ES-I3 (cell line): ENCODE measurements around the gene C2orf92.
"Not testable (repeated sequence)": the region's sequence is repeated elsewhere in the genome, so short reads cannot be mapped to it uniquely, and the experiment has no call there.

Source experiments
- H3K36me3 ChIP-seq: 2 replicates; pipeline ENCODE4 v1.6.1; 2013; ENCODE audit warnings: mild to moderate bottlenecking, low read length, control low read depth, moderate library complexity; ENCODE audit not compliant: insufficient read depth
- H3K4me1 ChIP-seq: 2 replicates; pipeline ENCODE4 v1.6.1; 2013; ENCODE audit warnings: mild to moderate bottlenecking, control low read depth, low read length; ENCODE audit not compliant: insufficient read depth
- H3K9ac ChIP-seq: 2 replicates; pipeline ENCODE4 v1.6.1; 2013; ENCODE audit warnings: low read depth, mild to moderate bottlenecking, low read length, moderate library complexity
- H3K9me3 ChIP-seq: 2 replicates; pipeline ENCODE4 v1.6.1; 2013; ENCODE audit warnings: mild to moderate bottlenecking, low read length, moderate library complexity; ENCODE audit not compliant: control insufficient read depth, insufficient read depth

The C2orf92 gene

GRCh38 chr2:97708608-97709007 is 39.1 kb downstream of the C2orf92 start:
- no peaks in the 10 kb centered on the region for H3K9me3 ChIP-seq
- H3K9ac ChIP-seq: no peak overlapping the region
- no peaks in the 10 kb centered on the region for H3K4me1 ChIP-seq
- no peaks in the 10 kb centered on the region for H3K36me3 ChIP-seq

DNA sequence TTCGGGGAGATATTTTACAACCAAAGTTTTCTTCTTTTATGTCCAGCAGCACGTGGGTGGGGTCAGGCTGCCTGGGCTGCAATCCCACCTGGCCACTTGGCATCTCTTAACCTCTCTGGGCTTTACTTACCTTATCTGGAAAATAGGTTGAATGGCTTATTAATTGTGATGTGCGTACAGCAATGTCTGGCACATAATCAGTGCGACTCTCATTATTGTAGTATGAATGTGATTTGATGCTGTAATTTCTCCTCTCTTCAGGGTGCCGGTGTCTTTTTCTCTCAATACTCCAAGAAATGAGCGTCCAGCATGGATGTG is 41.8 kb downstream of the C2orf92 start:
- H3K36me3 ChIP-seq: no peaks in the 10 kb centered on the region
- no peaks in the 10 kb centered on the region; the same call in 1 of the 2 replicates for H3K4me1 ChIP-seq
- H3K9ac ChIP-seq: no peak overlapping the region
- H3K9me3 ChIP-seq: no peaks in the 10 kb centered on the region

GRCh38 chr2:97712175-97712574 is 42.7 kb downstream of the C2orf92 start:
- H3K36me3 ChIP-seq, H3K4me1 ChIP-seq, H3K9me3 ChIP-seq, H3K9ac ChIP-seq: not testable (repeated sequence)

GRCh38 chr2:97712693-97713295 is 43.3 kb downstream of the C2orf92 start:
- H3K9ac ChIP-seq: no peak overlapping the region
- no peaks in the 10 kb centered on the region; the same call in 1 of the 2 replicates for H3K4me1 ChIP-seq
- no peaks in the 10 kb centered on the region for H3K36me3 ChIP-seq
- H3K9me3 ChIP-seq: no peaks in the 10 kb centered on the region

- Histone ChIP-seq H3K36me3 (no peaks in the 10 kb centered on the region), H3K4me1 (no peaks in the 10 kb centered on the region; the same call in 1 of the 2 replicates), H3K9me3 (no peaks in the 10 kb centered on the region), H3K9ac (no peak within 1 kb of the TSS)
Measured at GRCh38 chr2:97713296-97714083, 44.0 kb downstream of the C2orf92 start, which contains the start of gene ZAP70. Gene ZAP70 (plus strand): TSS chr2:97713576. CDS start chr2:97724037, 10,461 bp downstream.

GRCh38 chr2:97714084-97714949 is 44.8 kb downstream of the C2orf92 start:
- Histone ChIP-seq H3K36me3 (no peaks in the 10 kb centered on the region), H3K9ac (no peak overlapping the region), H3K9me3 (no peaks in the 10 kb centered on the region), H3K4me1 (no peaks in the 10 kb centered on the region; the same call in 1 of the 2 replicates)

- Histone ChIP-seq H3K4me1 (no peaks in the 10 kb centered on the region; the same call in none of the 2 replicates), H3K9ac (no peak overlapping the region), H3K36me3 (no peaks in the 10 kb centered on the region), H3K9me3 (no peaks in the 10 kb centered on the region)
Measured at GRCh38 chr2:97714950-97715652, 45.6 kb downstream of the C2orf92 start.

GRCh38 chr2:97715951-97716694 is 46.6 kb downstream of the C2orf92 start:
- Histone ChIP-seq H3K9me3 (no peaks in the 10 kb centered on the region), H3K9ac (no peak overlapping the region), H3K4me1 (peaks cover 3% of the 10 kb centered on the region), H3K36me3 (no peaks in the 10 kb centered on the region)

DNA sequence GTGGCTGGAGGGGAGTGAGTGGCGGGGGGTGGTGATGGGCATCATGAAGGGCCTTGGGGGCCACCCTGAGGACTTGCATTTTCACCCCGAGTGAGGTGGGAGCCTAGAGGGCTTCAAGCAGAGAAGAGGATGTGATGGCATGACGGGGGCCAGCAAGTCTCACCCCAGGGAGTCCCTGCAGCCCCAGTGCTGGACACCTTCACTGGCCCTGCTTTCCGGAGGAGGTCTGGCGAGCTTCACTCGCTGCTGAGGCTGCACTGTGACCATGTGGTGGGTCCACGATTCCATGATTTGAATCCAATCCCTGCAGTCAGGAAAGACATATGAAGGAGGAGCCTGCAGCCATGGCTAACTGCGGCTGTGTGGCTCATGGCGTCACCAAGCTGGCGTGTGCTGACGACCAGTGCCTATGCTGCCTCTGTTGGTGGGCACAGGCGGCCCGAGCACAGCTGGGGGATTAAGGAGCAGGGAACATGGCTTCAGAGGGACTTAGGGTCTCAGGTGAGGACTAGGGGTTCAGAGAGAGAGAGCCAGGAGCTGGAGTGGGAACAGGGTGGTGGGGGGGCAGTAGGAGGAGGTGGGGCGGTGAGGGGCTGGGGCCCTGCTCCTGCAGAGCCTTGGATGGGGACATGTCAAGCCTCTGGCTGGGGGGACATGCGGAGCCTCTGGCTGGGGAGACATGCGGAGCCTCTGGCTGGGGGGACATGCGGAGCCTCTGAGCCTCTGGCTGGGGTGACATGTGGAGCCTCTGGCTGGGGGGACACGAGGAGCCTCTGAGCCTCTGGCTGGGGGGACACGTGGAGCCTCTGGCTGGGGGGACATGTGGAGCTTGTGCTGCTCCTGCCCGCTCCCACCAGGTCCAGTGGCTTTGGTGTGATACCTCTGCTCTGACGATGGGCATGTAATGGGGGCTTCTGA is 47.4 kb downstream of the C2orf92 start:
- H3K9me3 ChIP-seq: no peaks in the 10 kb centered on the region
- H3K9ac ChIP-seq: no peak overlapping the region
- H3K36me3 ChIP-seq: no peaks in the 10 kb centered on the region
- H3K4me1 ChIP-seq: peaks cover 3% of the 10 kb centered on the region

DNA sequence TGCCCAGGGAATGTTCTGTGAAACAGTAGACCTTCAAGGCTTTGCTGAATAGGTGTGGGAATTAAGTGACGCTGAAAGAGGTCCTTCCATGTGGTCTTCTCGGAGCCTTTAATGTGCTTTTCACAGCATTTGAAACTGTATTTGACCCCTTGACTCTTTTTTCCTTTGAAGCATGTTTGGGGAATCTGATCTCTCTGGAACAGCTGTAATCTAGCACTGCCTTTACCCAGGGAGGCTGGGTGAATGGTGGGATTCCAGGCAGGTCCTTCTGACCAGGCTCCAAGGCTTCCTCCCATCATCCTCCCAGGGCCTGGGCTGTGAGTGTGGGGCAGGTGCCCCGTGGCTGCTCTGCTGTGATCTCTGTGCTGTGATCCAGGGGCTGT is 48.1 kb downstream of the C2orf92 start:
- Histone ChIP-seq H3K9ac (no peak overlapping the region), H3K4me1 (peaks cover 3% of the 10 kb centered on the region), H3K9me3 (no peaks in the 10 kb centered on the region), H3K36me3 (no peaks in the 10 kb centered on the region)

DNA sequence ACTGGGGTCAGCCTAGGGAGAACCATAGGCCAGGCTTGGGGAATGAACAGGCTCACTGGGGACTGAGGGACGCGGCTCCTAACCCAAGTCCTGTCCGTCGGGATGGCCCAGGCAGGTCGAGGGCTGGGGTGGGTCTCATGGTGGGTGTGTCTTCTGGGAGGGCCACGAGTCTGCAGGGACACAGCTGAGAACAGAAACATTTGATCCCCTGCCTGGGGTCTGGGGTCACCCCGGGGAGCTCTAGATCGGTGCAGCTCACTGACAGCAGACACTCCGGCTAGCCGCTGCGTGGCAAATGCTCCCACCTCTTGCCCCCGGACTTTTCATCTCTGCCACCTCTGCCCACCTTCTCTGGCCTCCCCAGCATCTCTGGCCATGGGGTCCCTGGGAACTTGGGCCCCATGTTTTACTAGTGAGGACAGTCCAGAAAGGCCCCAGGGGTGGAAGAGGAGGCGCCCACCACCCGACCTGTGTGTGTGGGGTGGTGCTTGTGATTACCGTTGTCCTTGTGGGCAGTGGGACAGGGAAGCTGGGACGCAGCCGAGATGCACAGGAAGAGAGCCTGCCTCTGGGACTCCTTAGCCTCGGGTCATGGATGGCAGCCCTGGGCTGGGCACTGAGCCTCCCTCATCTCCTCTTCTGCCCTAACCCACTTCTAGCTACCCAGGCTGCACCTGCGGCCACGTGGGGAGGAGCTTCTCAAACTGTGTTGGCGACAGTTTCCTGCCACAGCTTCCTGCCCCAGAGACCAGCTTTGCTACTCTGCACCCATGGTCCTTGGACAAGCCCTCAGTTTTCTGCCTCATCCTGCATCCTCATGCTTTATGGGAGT is 48.8 kb downstream of the C2orf92 start:
- no peaks in the 10 kb centered on the region for H3K36me3 ChIP-seq
- no peak overlapping the region for H3K9ac ChIP-seq
- no peaks in the 10 kb centered on the region for H3K9me3 ChIP-seq
- peaks cover 3% of the 10 kb centered on the region for H3K4me1 ChIP-seq

DNA sequence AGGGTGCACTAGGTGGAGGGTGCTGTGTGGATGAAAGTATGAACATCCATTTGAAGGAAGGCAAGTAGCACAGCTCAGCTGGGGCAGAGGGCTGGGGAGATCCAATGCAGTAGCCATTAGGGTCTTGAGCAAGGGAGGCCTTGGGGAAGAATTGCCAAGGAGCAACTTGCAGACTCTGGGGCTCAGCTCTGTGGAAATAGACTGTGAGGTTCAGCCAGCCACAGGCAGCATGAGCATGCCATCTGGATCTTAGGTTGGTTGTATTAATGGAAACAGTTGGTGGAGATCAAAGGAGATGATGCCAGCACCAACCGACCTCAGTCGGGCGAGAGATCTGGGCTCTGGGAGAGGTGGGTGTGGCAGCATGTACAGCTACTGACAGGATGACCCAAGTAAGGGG is 49.4 kb downstream of the C2orf92 start:
- Histone ChIP-seq H3K36me3 (no peaks in the 10 kb centered on the region), H3K4me1 (peaks cover 3% of the 10 kb centered on the region), H3K9me3 (no peaks in the 10 kb centered on the region), H3K9ac (no peak overlapping the region)
